Liver (tissue), 9 donors: ENCODE measurements around the gene MVP. TPM values are rescaled to one million over a fixed set of nuclear protein-coding genes. Genes with fewer than 3 reads are reported as not detected.

Experiments
- DNase-seq: peaks from one replicate; pipeline ENCODE4 v3.0.0-alpha.2; 2017; ENCODE audit warnings: low spot score
- H3K27ac ChIP-seq, 2 donors: one replicate each; pipeline ENCODE4 v1.7.0; 2013; ENCODE audit warnings: inconsistent platforms in 2 of 2, low read length in 2 of 2, control low read depth in 1 of 2, low read depth in 1 of 2, mild to moderate bottlenecking in 1 of 2
- H3K27me3 ChIP-seq, 4 donors: one replicate each; pipeline versions ENCODE4 v1.6.1 to v1.7.0; 2013; ENCODE audit warnings: low read length in 3 of 4, inconsistent platforms in 1 of 4, mild to moderate bottlenecking in 1 of 4, moderate library complexity in 1 of 4; ENCODE audit not compliant: control insufficient read depth in 4 of 4, insufficient read depth in 4 of 4
- H3K36me3 ChIP-seq, 4 donors: one replicate each; pipeline versions ENCODE4 v1.6.1 to v1.7.0; 2013; ENCODE audit warnings: low read length in 3 of 4, mild to moderate bottlenecking in 3 of 4, low read depth in 1 of 4, moderate library complexity in 1 of 4; ENCODE audit not compliant: control insufficient read depth in 4 of 4, insufficient read depth in 3 of 4
- H3K4me1 ChIP-seq, 4 donors: one replicate each; pipeline versions ENCODE4 v1.6.1 to v1.7.0; 2013; ENCODE audit warnings: low read length in 3 of 4, mild to moderate bottlenecking in 3 of 4, moderate library complexity in 1 of 4; ENCODE audit not compliant: control insufficient read depth in 4 of 4, insufficient read depth in 4 of 4
- H3K4me3 ChIP-seq, 3 donors: one replicate each; pipeline versions ENCODE4 v1.6.1 to v1.7.0; 2013; ENCODE audit warnings: low read length in 3 of 3, control low read depth in 1 of 3, low read depth in 1 of 3, mild to moderate bottlenecking in 1 of 3
- H3K9ac ChIP-seq, 2 donors: one replicate each; pipeline ENCODE4 v1.7.0; 2013; ENCODE audit warnings: low read length in 2 of 2, mild to moderate bottlenecking in 2 of 2, moderate library complexity in 2 of 2, control low read depth in 1 of 2, low read depth in 1 of 2
- H3K9me3 ChIP-seq, 4 donors: one replicate each; pipeline versions ENCODE4 v1.6.1 to v1.7.0; 2013; ENCODE audit warnings: low read length in 3 of 4; ENCODE audit not compliant: control insufficient read depth in 4 of 4
- ATF3 ChIP-seq: IDR thresholded peaks from 2 replicates; pipeline ENCODE4 v1.6.1; 2016; ENCODE audit warnings: antibody characterized with exemption
- CTCF ChIP-seq: fragments of 150-350 bp; IDR thresholded peaks from 2 replicates; pipeline ENCODE4 v1.5.1; 2017; ENCODE audit warnings: improper control_type of control experiment, low read depth, low read length; ENCODE audit not compliant: missing input control
- EGR1 ChIP-seq, 2 donors: IDR thresholded peaks; 2 replicates each; pipeline ENCODE4 v1.6.1; 2016 to 2018; ENCODE audit warnings: antibody characterized with exemption in 2 of 2, low read depth in 2 of 2
- FOXA1 ChIP-seq: IDR thresholded peaks from 2 replicates; pipeline ENCODE4 v1.6.1; 2016; ENCODE audit warnings: antibody characterized with exemption
- FOXA2 ChIP-seq: IDR thresholded peaks from 2 replicates; pipeline ENCODE4 v1.6.1; 2016; ENCODE audit warnings: antibody characterized with exemption
- GABPA ChIP-seq, 2 donors: IDR thresholded peaks in 1 of 2; conservative IDR thresholded peaks in 1 of 2; 2 replicates each; pipeline ENCODE4 v1.6.1; 2016; ENCODE audit warnings: antibody characterized with exemption in 2 of 2, mild to moderate bottlenecking in 1 of 2, moderate library complexity in 1 of 2
- HNF4A ChIP-seq, 2 donors: conservative IDR thresholded peaks; 2 replicates each; pipeline ENCODE4 v1.6.1; 2016; ENCODE audit warnings: antibody characterized with exemption in 2 of 2, mild to moderate bottlenecking in 2 of 2
- HNF4G ChIP-seq: IDR thresholded peaks from 2 replicates; pipeline ENCODE4 v1.6.1; 2016; ENCODE audit warnings: antibody characterized with exemption
- JUND ChIP-seq, 2 donors: IDR thresholded peaks; 2 replicates each; pipeline ENCODE4 v1.6.1; 2016; ENCODE audit warnings: antibody characterized with exemption in 2 of 2
- MAX ChIP-seq: IDR thresholded peaks from 2 replicates; pipeline ENCODE4 v1.6.1; 2016; ENCODE audit warnings: antibody characterized with exemption
- NR2F2 ChIP-seq: IDR thresholded peaks from 2 replicates; pipeline ENCODE4 v1.6.1; 2016; ENCODE audit warnings: antibody characterized with exemption
- RAD21 ChIP-seq, 2 donors: IDR thresholded peaks; 2 replicates each; pipeline ENCODE4 v1.6.1; 2016; ENCODE audit warnings: antibody characterized with exemption in 2 of 2, mild to moderate bottlenecking in 2 of 2
- SP1 ChIP-seq: IDR thresholded peaks from 2 replicates; pipeline ENCODE4 v1.6.1; 2018; ENCODE audit warnings: antibody characterized with exemption, mild to moderate bottlenecking
- TAF1 ChIP-seq: conservative IDR thresholded peaks from 2 replicates; pipeline ENCODE4 v1.6.1; 2016; ENCODE audit warnings: antibody characterized with exemption, mild to moderate bottlenecking
- YY1 ChIP-seq: IDR thresholded peaks from 2 replicates; pipeline ENCODE4 v1.6.1; 2016; ENCODE audit warnings: antibody characterized with exemption, mild to moderate bottlenecking
- ZBTB33 ChIP-seq: IDR thresholded peaks from 2 replicates; pipeline ENCODE4 v1.6.1; 2016; ENCODE audit warnings: antibody characterized with exemption
- WGBS: extraction: QIAGEN DNeasy Blood & Tissue Kit; methylation state at CpG from one replicate; pipeline ENCODE4 v1.1.7; 2013; 5-methylcytosine and 5-hydroxymethylcytosine counted together
- polyA plus RNA-seq, 2 donors: library from polyadenylated mRNA; stranded (reverse) in 1 of 2; unstranded in 1 of 2; fragments of 200-250 nt in 1 of 2; fragments of >200 nt in 1 of 2; fragmentation: Nextera tagmentation in 1 of 2; extraction: Ambion mirVana in 1 of 2; gene quantifications; one replicate each; pipeline versions ENCODE4 v1.2.1 to v1.2.3, GENCODE V29; 2013 to 2015
- total RNA-seq, 2 donors: library from RNA; depleted of rRNA; stranded (reverse); fragments of >200 nt; gene quantifications; one replicate each; pipeline ENCODE4 v1.2.3, GENCODE V29; 2014
- donor health status: healthy.
- donor health status: healthy.
- donor health status: healthy.
- donor health status: healthy.
- donor health status: healthy.

MVP gene
- total and polyA plus RNA-seq, 4 donors, result 30.7 to 78.4 (median 50.7) TPM

- TF ChIP-seq JUND (IDR thresholded peaks at IDR 0.05) (no peak), EGR1 (IDR thresholded peaks at IDR 0.05; ENCODE audit: low read depth in 2 of 2) (no peak), GABPA (IDR thresholded peaks at IDR 0.05 in 1 of 2, conservative IDR thresholded peaks at IDR 0.05 in 1 of 2) (no peak), FOXA1 (no peak), HNF4A (conservative IDR thresholded peaks at IDR 0.05) (no peak)
- DNase-seq, result no peak
- H3K9ac ChIP-seq, result no peak overlapping the region
- WGBS, result 97% methylated on average over 9 of the region's 9 CpGs
- no peaks in the 10 kb centered on the region for H3K27me3 ChIP-seq
- peaks cover 21 to 71% (median 30%) of the 10 kb centered on the region in 4 donors for H3K36me3 ChIP-seq
- H3K9me3 ChIP-seq, result no peaks in the 10 kb centered on the region
- H3K4me1 ChIP-seq, result no peaks in the 10 kb centered on the region
- H3K27ac ChIP-seq, result no peak overlapping the region
- H3K4me3 ChIP-seq, result no peak overlapping the region
Measured at GRCh38 chr16:29842732-29843346, 22.6 kb downstream of the MVP start.

DNA sequence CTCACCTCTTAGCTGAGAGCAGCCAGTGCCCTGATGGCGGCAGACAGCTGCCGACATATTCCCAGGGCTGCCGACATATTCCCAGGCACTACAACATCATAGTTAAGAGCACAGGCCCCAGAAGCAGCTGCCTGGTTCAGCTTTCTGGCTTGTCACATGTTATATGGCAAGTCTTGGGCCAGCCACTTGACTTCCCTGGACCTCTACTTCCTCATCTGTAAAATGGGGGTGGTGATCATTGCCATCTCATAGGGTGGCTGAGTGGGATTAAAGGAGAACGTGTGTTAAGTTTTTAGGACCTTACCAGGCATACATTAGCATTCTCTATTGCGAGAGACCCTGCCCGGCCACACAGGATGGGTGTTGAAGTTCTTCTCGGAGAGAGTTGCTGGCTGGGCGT lies 23.7 kb downstream of the MVP start:
- Histone ChIP-seq H3K4me3 (no peak overlapping the region), H3K36me3 (peaks cover 21 to 65% (median 29%) of the 10 kb centered on the region in 4 donors), H3K27ac (no peak overlapping the region), H3K4me1 (no peaks in the 10 kb centered on the region), H3K9ac (no peak overlapping the region), H3K9me3 (no peaks in the 10 kb centered on the region), H3K27me3 (no peaks in the 10 kb centered on the region)
- no peak for DNase-seq
- TF ChIP-seq EGR1 (IDR thresholded peaks at IDR 0.05; ENCODE audit: low read depth in 2 of 2) (no peak), TAF1 (no peak), FOXA1 (no peak), GABPA (IDR thresholded peaks at IDR 0.05 in 1 of 2, conservative IDR thresholded peaks at IDR 0.05 in 1 of 2) (no peak), HNF4G (no peak), HNF4A (conservative IDR thresholded peaks at IDR 0.05) (no peak), RAD21 (IDR thresholded peaks at IDR 0.05) (no peak), ATF3 (no peak), FOXA2 (no peak), ZBTB33 (no peak), NR2F2 (no peak), CTCF (no peak), SP1 (no peak), MAX (no peak), YY1 (no peak)
- WGBS, result 95% methylated on average over 8 of the region's 8 CpGs
